Measurements from ENCODE around the gene ATP2B2.

DNA sequence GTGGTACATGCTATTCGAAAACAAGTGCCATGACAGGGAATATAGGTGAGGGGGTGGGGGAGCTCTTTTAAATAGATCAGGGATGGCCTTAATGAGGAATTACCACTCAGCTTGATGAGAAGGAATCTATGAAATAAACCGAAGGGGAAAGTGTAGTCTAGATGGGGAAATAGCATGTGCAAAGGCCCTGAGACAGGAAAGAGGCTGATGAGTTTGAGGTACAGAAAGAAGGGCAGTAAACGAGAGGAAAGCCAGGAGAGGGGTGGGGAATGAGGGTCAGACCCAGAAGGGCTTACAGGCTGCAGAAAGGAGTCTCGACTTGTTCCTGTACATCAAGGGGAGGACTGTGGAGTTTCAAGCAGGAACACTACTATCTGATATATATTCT is 12.2 kb downstream of the ATP2B2 start:
- no peak for TF ChIP-seq POLR2AphosphoS5 (IDR thresholded peaks at IDR 0.05; ENCODE audit: low read depth, low read length)
- no peak for TF ChIP-seq GABPA (IDR thresholded peaks at IDR 0.05; ENCODE audit: borderline replicate concordance, insufficient read depth, low read length)
- TF ChIP-seq, protein P1, sequence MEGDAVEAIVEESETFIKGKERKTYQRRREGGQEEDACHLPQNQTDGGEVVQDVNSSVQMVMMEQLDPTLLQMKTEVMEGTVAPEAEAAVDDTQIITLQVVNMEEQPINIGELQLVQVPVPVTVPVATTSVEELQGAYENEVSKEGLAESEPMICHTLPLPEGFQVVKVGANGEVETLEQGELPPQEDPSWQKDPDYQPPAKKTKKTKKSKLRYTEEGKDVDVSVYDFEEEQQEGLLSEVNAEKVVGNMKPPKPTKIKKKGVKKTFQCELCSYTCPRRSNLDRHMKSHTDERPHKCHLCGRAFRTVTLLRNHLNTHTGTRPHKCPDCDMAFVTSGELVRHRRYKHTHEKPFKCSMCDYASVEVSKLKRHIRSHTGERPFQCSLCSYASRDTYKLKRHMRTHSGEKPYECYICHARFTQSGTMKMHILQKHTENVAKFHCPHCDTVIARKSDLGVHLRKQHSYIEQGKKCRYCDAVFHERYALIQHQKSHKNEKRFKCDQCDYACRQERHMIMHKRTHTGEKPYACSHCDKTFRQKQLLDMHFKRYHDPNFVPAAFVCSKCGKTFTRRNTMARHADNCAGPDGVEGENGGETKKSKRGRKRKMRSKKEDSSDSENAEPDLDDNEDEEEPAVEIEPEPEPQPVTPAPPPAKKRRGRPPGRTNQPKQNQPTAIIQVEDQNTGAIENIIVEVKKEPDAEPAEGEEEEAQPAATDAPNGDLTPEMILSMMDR (IDR thresholded peaks at IDR 0.05; ENCODE audit: control extremely low read depth in 1 of 3, insufficient read depth in 1 of 3, low read depth in 1 of 3, low read length in 3 of 3), result no peak
- no peak for TF ChIP-seq POLR2A (IDR thresholded peaks at IDR 0.05; ENCODE audit: control extremely low read depth in 1 of 2, low read depth in 2 of 2, low read length in 2 of 2)
- TF ChIP-seq TAF1 (IDR thresholded peaks at IDR 0.05; ENCODE audit: low read depth, low read length), result no peak
- TF ChIP-seq, protein P2, sequence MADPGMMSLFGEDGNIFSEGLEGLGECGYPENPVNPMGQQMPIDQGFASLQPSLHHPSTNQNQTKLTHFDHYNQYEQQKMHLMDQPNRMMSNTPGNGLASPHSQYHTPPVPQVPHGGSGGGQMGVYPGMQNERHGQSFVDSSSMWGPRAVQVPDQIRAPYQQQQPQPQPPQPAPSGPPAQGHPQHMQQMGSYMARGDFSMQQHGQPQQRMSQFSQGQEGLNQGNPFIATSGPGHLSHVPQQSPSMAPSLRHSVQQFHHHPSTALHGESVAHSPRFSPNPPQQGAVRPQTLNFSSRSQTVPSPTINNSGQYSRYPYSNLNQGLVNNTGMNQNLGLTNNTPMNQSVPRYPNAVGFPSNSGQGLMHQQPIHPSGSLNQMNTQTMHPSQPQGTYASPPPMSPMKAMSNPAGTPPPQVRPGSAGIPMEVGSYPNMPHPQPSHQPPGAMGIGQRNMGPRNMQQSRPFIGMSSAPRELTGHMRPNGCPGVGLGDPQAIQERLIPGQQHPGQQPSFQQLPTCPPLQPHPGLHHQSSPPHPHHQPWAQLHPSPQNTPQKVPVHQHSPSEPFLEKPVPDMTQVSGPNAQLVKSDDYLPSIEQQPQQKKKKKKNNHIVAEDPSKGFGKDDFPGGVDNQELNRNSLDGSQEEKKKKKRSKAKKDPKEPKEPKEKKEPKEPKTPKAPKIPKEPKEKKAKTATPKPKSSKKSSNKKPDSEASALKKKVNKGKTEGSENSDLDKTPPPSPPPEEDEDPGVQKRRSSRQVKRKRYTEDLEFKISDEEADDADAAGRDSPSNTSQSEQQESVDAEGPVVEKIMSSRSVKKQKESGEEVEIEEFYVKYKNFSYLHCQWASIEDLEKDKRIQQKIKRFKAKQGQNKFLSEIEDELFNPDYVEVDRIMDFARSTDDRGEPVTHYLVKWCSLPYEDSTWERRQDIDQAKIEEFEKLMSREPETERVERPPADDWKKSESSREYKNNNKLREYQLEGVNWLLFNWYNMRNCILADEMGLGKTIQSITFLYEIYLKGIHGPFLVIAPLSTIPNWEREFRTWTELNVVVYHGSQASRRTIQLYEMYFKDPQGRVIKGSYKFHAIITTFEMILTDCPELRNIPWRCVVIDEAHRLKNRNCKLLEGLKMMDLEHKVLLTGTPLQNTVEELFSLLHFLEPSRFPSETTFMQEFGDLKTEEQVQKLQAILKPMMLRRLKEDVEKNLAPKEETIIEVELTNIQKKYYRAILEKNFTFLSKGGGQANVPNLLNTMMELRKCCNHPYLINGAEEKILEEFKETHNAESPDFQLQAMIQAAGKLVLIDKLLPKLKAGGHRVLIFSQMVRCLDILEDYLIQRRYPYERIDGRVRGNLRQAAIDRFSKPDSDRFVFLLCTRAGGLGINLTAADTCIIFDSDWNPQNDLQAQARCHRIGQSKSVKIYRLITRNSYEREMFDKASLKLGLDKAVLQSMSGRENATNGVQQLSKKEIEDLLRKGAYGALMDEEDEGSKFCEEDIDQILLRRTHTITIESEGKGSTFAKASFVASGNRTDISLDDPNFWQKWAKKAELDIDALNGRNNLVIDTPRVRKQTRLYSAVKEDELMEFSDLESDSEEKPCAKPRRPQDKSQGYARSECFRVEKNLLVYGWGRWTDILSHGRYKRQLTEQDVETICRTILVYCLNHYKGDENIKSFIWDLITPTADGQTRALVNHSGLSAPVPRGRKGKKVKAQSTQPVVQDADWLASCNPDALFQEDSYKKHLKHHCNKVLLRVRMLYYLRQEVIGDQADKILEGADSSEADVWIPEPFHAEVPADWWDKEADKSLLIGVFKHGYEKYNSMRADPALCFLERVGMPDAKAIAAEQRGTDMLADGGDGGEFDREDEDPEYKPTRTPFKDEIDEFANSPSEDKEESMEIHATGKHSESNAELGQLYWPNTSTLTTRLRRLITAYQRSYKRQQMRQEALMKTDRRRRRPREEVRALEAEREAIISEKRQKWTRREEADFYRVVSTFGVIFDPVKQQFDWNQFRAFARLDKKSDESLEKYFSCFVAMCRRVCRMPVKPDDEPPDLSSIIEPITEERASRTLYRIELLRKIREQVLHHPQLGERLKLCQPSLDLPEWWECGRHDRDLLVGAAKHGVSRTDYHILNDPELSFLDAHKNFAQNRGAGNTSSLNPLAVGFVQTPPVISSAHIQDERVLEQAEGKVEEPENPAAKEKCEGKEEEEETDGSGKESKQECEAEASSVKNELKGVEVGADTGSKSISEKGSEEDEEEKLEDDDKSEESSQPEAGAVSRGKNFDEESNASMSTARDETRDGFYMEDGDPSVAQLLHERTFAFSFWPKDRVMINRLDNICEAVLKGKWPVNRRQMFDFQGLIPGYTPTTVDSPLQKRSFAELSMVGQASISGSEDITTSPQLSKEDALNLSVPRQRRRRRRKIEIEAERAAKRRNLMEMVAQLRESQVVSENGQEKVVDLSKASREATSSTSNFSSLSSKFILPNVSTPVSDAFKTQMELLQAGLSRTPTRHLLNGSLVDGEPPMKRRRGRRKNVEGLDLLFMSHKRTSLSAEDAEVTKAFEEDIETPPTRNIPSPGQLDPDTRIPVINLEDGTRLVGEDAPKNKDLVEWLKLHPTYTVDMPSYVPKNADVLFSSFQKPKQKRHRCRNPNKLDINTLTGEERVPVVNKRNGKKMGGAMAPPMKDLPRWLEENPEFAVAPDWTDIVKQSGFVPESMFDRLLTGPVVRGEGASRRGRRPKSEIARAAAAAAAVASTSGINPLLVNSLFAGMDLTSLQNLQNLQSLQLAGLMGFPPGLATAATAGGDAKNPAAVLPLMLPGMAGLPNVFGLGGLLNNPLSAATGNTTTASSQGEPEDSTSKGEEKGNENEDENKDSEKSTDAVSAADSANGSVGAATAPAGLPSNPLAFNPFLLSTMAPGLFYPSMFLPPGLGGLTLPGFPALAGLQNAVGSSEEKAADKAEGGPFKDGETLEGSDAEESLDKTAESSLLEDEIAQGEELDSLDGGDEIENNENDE (IDR thresholded peaks at IDR 0.05; ENCODE audit: insufficient replicate concordance, low read length), result no peak
- TF ChIP-seq PHF8 (conservative IDR thresholded peaks at IDR 0.05; ENCODE audit: low read depth, low read length), result no peak
- no peak for TF ChIP-seq BCL11A (IDR thresholded peaks at IDR 0.05; ENCODE audit: low read depth in 2 of 2, low read length in 2 of 2)
- no peak for TF ChIP-seq CEBPB (IDR thresholded peaks at IDR 0.05; ENCODE audit: low read depth, low read length)
- no peak for TF ChIP-seq RAD21 (IDR thresholded peaks at IDR 0.05 in 1 of 2, conservative IDR thresholded peaks at IDR 0.05 in 1 of 2; ENCODE audit: low read depth in 2 of 2, low read length in 2 of 2)
- TF ChIP-seq CHD2 (IDR thresholded peaks at IDR 0.05; ENCODE audit: low read length), result no peak
- TF ChIP-seq, protein P3, sequence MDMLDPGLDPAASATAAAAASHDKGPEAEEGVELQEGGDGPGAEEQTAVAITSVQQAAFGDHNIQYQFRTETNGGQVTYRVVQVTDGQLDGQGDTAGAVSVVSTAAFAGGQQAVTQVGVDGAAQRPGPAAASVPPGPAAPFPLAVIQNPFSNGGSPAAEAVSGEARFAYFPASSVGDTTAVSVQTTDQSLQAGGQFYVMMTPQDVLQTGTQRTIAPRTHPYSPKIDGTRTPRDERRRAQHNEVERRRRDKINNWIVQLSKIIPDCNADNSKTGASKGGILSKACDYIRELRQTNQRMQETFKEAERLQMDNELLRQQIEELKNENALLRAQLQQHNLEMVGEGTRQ (IDR thresholded peaks at IDR 0.05; ENCODE audit: low read length), result no peak

Measured in H1 (cell line).